Mononuclear cell (primary cell): ENCODE measurements around the gene SCUBE1. TPM values are rescaled to one million over a fixed set of nuclear protein-coding genes. Genes with fewer than 3 reads are reported as not detected.

Experiments
- H3K27me3 ChIP-seq: 2 replicates; pipeline ENCODE4 v1.6.0; 2011; ENCODE audit warnings: low read length, control low read depth; ENCODE audit not compliant: insufficient read depth
- H3K4me1 ChIP-seq: 2 replicates; pipeline ENCODE4 v1.5.1; 2011; ENCODE audit warnings: mild to moderate bottlenecking, low read length, control low read depth; ENCODE audit not compliant: insufficient read depth
- H3K4me3 ChIP-seq: 2 replicates; pipeline ENCODE4 v1.5.1; 2011; ENCODE audit warnings: mild to moderate bottlenecking, low read length, moderate library complexity
- H3K9me3 ChIP-seq: 2 replicates; pipeline ENCODE4 v1.5.1; 2011; ENCODE audit warnings: low read depth, mild to moderate bottlenecking, control low read depth, low read length
- total RNA-seq: library from RNA; depleted of rRNA; stranded (reverse); fragments of >200 nt; gene quantifications from one replicate; pipeline ENCODE4 v1.2.3, GENCODE V29; 2012

The SCUBE1 gene
- total RNA-seq, 1 donor, result 0.94 TPM

DNA sequence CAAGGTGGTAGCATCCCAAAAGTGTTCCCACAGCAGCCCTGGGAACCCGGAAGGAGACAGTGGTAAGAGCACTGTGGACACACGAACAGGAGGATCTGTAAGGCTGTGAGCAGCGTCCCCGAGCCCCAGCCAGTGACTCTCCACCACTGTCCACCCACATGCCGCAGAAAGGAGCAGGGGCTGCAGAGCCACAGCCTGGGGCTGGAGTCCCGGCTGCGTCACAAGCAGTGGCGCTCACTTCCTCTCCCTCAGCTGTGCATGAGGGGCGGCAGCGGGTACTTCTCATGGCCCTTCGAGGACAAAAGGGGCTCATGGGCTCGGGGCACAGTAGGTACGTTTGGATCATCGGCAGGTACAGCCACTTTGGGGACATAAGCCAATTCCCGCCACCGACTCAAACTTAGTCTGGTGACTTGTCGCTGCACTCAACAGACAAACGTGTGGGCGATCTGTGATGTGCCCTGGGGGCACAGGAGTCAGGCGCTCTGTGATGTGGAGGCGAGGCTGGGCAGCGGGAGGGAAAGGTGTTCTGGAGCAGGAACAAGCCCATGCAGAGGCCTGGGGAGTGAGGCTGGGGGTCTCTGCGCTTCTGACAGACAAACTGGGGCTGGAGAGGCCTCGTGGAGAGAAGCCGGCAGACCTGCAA, 68.5 kb downstream of the SCUBE1 start:
- no peak overlapping the region for H3K4me3 ChIP-seq
- no peaks in the 10 kb centered on the region for H3K4me1 ChIP-seq
- H3K27me3 ChIP-seq, result no peaks in the 10 kb centered on the region
- H3K9me3 ChIP-seq, result no peaks in the 10 kb centered on the region

DNA sequence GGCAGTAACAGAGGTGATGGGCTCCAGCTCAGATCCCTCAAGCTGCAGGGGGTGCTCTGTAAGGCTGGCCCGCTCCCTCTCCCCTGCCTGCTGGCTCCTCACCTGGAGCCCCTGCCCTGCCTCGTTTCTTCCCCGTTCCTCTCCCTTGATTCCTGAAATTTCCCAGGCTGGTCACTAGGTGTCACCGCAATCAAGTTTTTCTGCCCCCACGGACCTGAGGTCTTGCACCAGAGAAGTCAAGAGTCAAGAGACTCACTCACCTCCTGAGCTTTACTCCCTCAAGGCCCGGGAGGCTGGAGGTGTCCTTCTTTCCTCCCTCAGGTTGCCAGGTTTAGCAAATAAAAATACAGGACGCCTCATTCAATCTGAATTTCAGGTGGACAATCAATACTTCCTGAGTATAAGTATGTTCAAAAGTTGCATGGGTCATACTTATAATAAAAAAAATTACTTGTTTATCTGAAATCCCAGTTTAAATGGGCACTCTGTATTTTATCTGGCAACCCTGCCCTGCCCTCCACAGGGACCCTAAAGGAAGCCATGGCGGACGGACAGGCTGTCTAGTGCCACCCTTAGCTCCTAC, 69.2 kb downstream of the SCUBE1 start:
- Histone ChIP-seq H3K27me3 (no peaks in the 10 kb centered on the region), H3K4me3 (no peak overlapping the region), H3K9me3 (no peaks in the 10 kb centered on the region), H3K4me1 (no peaks in the 10 kb centered on the region)

DNA sequence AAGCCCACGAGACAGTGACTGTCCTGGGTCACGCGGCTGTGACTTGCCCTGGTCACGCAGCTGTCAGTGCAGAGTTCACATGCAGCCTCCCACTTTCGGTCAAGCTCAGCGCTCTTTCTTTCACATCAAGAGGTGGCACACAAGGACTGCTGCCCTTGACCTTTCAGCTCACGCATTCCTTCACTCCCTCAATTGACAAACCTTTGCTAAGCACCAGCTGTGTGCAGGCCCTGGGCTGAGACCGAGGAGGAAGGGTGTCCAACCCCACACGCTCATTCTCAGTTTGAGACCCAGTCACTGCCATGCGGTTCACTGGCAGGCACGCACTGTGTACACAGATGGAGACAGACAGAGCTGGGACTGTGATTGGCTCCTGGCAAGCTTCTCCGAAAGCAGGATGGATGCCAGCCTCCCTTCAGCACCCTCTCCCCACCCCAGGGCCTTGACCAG, 70.3 kb downstream of the SCUBE1 start:
- H3K4me3 ChIP-seq, result no peak overlapping the region
- H3K4me1 ChIP-seq, result no peaks in the 10 kb centered on the region
- H3K27me3 ChIP-seq, result no peaks in the 10 kb centered on the region
- H3K9me3 ChIP-seq, result no peaks in the 10 kb centered on the region

DNA sequence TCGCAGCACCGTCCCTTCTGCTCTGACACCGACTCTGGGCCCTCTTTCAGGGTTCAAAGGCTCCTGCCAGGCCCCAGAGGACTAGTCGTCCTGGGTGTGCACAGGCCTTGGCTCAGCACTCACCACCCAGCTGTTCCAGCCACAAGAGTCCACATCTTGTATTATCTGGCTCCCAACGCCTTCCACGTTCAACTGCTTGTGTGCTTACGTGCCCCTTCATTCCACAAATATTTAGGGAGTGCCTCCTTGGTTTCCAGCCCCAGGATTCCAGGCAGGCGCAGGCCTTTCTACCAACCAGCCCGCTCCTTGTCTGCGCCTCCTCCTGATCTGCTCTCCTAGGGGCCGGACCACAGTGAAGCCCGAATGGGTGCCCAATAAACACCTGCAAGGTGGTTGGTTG, 70.9 kb downstream of the SCUBE1 start:
- H3K27me3 ChIP-seq, result no peaks in the 10 kb centered on the region
- H3K4me3 ChIP-seq, result no peak overlapping the region
- no peaks in the 10 kb centered on the region for H3K4me1 ChIP-seq
- no peaks in the 10 kb centered on the region for H3K9me3 ChIP-seq

DNA sequence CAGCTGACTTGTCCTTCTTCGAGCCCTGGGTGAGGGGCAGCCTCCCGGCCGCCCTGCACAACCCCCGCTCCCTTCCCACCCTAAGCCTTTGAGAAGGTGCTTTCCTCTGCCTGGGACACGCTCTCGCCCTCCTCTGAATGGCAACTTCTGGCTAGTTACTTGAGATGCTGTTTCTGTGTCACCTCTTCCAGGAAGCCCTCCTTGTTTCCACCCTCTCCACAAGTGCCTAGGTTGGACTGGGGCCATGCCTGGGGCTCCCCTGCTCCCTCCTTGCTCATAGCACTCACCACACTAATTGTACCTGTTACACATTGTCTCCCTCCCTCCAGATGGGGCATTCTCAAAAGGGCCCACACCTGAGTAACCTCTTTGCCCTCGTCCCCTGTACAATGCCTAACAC, 72.2 kb downstream of the SCUBE1 start:
- no peaks in the 10 kb centered on the region for H3K27me3 ChIP-seq
- H3K4me1 ChIP-seq, result no peaks in the 10 kb centered on the region
- H3K4me3 ChIP-seq, result no peak overlapping the region
- no peaks in the 10 kb centered on the region for H3K9me3 ChIP-seq

DNA sequence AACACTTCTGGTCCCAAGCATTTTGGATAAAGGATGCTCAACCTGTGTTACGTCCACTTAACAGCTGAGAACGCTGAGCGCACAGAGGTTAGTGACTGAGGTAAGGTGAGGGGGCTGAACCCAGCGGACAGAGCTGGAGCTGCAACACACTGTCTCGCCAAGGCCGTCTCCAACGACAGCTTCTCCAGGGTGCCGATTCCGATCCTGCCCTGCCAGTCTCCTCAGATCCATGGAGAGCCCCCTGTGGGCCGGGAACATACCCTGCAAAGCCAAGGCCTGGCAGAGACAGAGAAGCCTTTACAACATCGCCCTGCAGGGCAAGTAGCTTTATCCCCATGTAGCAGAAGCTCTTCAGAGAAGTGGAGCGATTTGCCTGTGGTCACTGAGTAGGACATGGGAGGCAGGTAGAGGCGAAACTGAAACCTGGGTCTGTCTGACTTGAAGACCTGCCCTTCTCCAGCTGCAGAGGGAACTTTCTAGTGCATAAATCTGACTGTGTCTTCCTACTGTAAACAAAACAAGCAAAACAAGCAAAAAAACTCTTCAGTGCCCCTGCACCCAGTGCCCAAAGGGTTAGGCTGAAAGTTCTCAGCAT, 72.8 kb downstream of the SCUBE1 start:
- Histone ChIP-seq H3K4me3 (no peak overlapping the region), H3K27me3 (no peaks in the 10 kb centered on the region), H3K4me1 (no peaks in the 10 kb centered on the region), H3K9me3 (no peaks in the 10 kb centered on the region)

DNA sequence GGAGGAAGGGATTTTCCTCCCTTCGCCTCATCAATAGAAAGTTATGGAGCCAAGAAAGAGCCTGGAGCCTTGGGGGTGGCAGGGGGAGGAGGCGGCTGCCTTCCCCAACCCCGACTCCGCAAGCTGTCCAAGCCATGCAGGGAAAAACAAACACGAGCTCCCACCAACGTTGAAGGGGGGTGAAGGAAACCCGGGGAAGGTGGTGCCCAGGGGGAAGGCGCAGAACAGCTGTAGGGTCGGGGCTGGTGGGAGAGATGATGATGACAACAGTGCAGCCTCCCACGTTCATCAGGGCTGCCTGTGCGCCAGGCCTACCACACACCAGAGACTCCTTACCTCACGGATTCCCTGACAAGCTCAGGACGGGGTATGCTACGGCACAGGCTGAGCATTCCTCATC, 73.5 kb downstream of the SCUBE1 start:
- Histone ChIP-seq H3K9me3 (no peaks in the 10 kb centered on the region), H3K4me1 (peaks cover 8% of the 10 kb centered on the region), H3K27me3 (no peaks in the 10 kb centered on the region), H3K4me3 (no peak overlapping the region)

DNA sequence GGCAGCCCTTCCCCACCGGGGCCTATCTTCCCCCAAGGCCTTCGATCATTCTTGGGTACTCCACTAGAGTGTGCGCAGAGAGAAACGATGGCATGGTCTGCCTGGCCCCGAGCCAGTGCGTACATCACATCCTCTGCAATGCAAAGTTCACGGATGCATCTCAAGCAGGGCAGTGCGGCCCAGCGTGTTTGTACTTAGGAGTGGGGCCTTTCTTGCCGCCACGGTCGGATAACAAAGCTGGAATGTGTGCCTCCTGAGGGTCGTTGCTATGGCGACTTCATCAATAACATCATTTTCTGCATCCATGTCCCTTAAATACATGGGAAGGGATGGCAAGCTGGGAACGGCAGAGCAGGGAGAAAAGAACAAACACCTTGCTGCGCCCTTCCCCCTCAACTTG, 73.9 kb downstream of the SCUBE1 start:
- peaks cover 12% of the 10 kb centered on the region for H3K4me1 ChIP-seq
- H3K4me3 ChIP-seq, result no peak overlapping the region
- H3K9me3 ChIP-seq, result no peaks in the 10 kb centered on the region
- no peaks in the 10 kb centered on the region for H3K27me3 ChIP-seq

DNA sequence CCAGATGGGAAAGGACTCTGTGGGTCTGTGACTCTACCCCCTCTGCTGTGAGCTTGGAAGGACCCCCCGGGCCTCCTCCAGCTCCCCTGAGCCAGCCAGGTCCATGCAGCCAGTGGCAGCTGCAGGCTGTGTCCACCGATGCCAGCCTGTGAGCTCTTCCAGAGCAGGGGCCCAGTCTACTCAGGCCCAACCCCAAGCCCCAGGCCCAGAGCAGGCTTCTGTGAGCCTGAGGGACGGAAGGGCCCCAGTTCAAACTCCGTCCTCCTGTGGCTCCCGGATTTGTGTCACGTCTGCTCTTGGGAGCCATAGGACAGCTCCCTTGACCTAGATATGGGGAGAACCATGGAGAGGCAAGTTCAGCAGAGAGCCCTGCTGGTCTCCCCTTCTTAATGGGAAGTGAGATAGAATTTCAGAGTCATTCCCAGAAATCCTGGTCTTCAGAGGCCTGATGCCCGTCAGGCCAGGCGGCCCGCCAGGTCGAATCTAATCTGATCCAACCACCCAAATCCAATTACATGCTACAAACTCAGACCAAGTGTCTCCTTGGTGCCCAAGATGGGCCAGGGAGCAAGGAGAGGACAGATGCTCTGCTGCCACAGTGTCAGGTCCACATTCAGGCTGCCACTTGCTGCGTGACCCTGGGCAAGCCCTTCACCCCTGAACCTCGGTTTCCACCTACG, 75.1 kb downstream of the SCUBE1 start:
- H3K27me3 ChIP-seq, result no peaks in the 10 kb centered on the region
- H3K4me3 ChIP-seq, result no peak overlapping the region
- peaks cover 23% of the 10 kb centered on the region for H3K4me1 ChIP-seq
- H3K9me3 ChIP-seq, result no peaks in the 10 kb centered on the region

DNA sequence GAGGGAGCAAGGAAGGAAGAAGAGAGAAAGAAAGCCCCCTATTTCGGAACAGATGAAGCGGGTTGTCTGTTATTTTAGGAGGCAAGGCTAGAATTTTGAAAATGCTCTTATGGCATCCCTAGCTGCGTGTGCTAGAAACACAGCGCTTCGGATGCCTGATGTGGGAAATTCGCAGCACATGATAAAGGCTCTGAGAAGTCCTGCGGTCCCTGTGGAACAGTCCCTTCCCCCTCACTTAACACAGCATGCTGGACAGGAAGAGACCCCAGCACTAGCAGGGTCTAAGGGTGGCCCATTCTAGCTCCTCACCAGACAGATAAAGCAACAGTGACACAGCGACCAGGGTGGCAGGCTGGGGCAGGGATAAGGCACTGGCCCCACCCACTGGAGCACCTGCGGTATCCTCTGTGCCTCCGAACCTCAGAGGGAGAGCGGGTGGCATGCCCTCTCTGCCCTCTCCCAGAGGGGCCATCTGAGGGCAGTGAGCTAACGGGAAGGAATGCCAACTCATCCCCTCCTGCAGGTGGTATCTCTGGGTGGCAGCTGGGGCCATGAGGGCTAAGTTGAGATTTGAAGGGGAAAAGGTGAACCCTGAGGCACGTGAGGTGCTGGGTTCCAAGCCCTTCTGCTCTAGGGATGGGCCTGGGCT, 75.7 kb downstream of the SCUBE1 start:
- H3K4me3 ChIP-seq, result no peak overlapping the region
- peaks cover 29% of the 10 kb centered on the region for H3K4me1 ChIP-seq
- no peaks in the 10 kb centered on the region for H3K27me3 ChIP-seq
- H3K9me3 ChIP-seq, result no peaks in the 10 kb centered on the region

DNA sequence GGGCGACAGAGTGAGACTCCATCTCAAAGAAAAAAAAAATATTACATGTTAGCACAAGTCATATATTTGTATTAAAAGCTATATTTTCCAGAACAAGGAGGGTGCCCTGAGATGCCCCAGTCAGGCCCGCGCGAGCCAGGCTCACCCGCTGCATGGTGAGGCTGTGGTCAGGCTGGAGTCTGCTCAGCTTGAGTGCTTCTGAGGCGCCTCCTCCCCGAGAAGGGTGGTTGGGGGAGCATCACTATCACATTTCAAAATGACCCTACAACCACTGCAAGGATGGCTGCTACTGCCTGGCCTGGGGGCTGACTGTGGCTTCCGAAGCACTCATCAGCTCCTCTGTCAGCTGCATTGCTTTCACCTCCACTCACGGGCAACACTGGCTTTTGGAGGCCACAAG, 77.1 kb downstream of the SCUBE1 start:
- Histone ChIP-seq H3K9me3 (no peaks in the 10 kb centered on the region), H3K4me1 (peaks cover 31% of the 10 kb centered on the region), H3K27me3 (no peaks in the 10 kb centered on the region), H3K4me3 (no peak overlapping the region)

DNA sequence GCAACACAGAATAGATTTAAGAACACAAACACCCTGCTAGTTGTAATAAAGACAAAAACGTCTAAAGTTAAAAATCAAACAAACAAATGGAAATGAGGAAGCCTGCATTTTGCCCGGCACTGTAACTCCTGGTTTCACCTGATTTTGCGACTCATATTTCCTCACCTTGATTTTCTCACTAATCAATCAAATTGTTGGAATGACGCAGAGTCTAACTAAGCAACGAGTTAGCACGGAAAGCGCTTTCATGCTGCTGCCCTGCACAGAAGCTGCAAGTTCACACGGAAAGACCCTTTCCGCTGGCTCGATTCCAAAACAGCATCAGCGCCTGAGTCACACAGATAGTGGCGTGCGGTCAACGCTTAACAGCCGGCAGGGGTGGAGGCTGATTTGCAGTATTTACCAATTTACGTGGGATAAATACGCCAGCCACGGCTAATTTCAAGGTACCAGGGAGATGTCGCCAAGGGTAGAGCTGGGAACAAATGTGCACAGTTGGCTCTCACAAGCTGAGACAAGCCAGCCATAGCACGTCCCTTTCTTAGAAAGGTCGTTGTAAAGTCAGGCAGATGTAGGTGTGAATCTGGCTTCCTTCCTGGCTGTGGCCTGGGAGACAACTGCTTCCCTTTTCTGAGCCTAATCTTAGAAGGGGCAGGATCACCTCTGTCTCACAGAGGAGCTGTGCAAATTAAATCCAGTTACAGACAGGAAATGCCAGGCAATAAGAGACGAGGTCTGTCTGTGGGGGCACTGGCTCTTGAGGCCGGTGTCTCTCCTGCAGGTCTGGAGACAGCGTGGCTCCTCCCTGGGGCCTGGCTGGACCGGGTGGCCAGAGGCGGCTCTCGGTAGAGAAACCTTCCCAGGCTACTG, 79.3 kb downstream of the SCUBE1 start:
- Histone ChIP-seq H3K27me3 (no peaks in the 10 kb centered on the region), H3K4me3 (no peak overlapping the region), H3K4me1 (peaks cover 31% of the 10 kb centered on the region), H3K9me3 (no peaks in the 10 kb centered on the region)

DNA sequence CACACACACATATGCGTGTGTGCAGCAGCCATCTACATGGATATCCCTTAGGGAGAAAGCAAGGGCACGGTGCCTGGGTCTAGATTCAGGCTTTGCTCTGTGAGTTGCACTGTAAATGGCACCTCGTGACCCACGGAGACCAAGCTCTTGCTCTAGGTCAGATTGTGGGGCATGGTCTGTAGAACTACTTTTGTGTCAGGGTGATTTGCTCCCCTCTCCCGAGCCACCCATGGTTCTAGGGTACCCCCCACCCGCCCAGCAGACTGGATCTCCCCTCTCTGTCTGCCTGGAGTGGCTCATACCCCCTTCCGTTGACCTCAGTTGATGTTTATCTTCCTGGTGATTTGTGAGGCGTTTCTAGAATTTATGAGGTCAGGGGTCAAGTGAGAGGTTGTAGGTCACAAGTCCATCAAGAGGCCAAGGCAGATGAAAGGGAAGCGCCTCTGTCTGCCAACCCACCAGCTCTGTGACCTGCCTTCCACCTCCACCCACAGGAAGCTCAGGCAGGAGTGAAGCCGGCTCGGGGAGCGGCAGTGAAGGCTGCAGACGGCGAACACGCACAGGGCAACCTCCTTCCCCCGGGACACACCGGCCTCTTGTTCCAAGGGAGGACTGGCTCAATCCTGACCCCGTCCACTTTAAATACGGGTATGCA, 80.1 kb downstream of the SCUBE1 start:
- Histone ChIP-seq H3K27me3 (no peaks in the 10 kb centered on the region), H3K4me3 (no peak overlapping the region), H3K4me1 (peaks cover 31% of the 10 kb centered on the region), H3K9me3 (no peaks in the 10 kb centered on the region)
